RWPE2 (cell line): ENCODE results near the gene MUCL3.

Source experiments
- ATAC-seq: fragments of 200-7000 bp; cut with Tn5 transposase; 3 replicates; pipeline ENCODE4 v1.9.1; 2021; ENCODE audit warnings: low read depth
- DNase-seq: peaks from one replicate; pipeline ENCODE4 v3.0.0-alpha.2; 2020; ENCODE audit warnings: low spot score
- H3K27ac ChIP-seq: fragments of 450-650 bp; 2 replicates; pipeline ENCODE4 v1.5.1; 2017; ENCODE audit warnings: mild to moderate bottlenecking; ENCODE audit not compliant: poor library complexity, severe bottlenecking
- H3K27me3 ChIP-seq: fragments of 250-450 bp; sonication (Bioruptor Pico); 2 replicates; pipeline ENCODE4 v1.5.1; 2021; ENCODE audit warnings: mild to moderate bottlenecking, moderate library complexity; ENCODE audit not compliant: insufficient read depth, poor library complexity, severe bottlenecking
- H3K36me3 ChIP-seq: fragments of 250-450 bp; sonication (Bioruptor Pico); 2 replicates; pipeline ENCODE4 v1.5.1; 2020; ENCODE audit warnings: low read depth, mild to moderate bottlenecking, moderate library complexity
- H3K4me1 ChIP-seq: fragments of 250-450 bp; sonication (Bioruptor Pico); 2 replicates; pipeline ENCODE4 v1.5.1; 2021; ENCODE audit warnings: mild to moderate bottlenecking, moderate library complexity; ENCODE audit not compliant: insufficient read depth, poor library complexity, severe bottlenecking
- H3K4me3 ChIP-seq: fragments of 250-450 bp; sonication (Bioruptor Pico); 2 replicates; pipeline ENCODE4 v1.5.1; 2021; ENCODE audit warnings: mild to moderate bottlenecking, moderate library complexity; ENCODE audit not compliant: severe bottlenecking
- H3K9me3 ChIP-seq: fragments of 250-450 bp; sonication (Bioruptor Pico); 2 replicates; pipeline ENCODE4 v1.5.1; 2021; ENCODE audit warnings: mild to moderate bottlenecking, moderate library complexity; ENCODE audit not compliant: severe bottlenecking
- CTCF ChIP-seq: fragments of 450-650 bp; IDR thresholded peaks from one replicate; pipeline ENCODE4 v1.5.1; 2017; ENCODE audit warnings: mild to moderate bottlenecking, moderate library complexity; ENCODE audit not compliant: poor library complexity, severe bottlenecking

MUCL3 gene

GRCh38 chr6:30974490-30975252, 33.9 kb downstream of the MUCL3 start:
- no peaks in the 10 kb centered on the region for H3K36me3 ChIP-seq
- H3K9me3 ChIP-seq: no peaks in the 10 kb centered on the region
- DNase-seq (no peak), ATAC-seq (peak; percentile 80)
- H3K27me3 ChIP-seq: no peaks in the 10 kb centered on the region
- TF ChIP-seq CTCF: no peak
- no peak overlapping the region for H3K4me3 ChIP-seq
- peaks cover 12% of the 10 kb centered on the region for H3K4me1 ChIP-seq
- no peak overlapping the region for H3K27ac ChIP-seq

- Histone ChIP-seq H3K36me3 (no peaks in the 10 kb centered on the region), H3K4me3 (no peak overlapping the region), H3K9me3 (no peaks in the 10 kb centered on the region), H3K4me1 (peaks cover 7% of the 10 kb centered on the region), H3K27ac (no peak overlapping the region), H3K27me3 (no peaks in the 10 kb centered on the region)
- ATAC-seq: no peak
- no peak for DNase-seq
- TF ChIP-seq CTCF: no peak
These were observed 38.4 kb downstream of the MUCL3 start for GRCh38 chr6:30979141-30979540.

GRCh38 chr6:30979690-30980089, 38.9 kb downstream of the MUCL3 start:
- no peaks in the 10 kb centered on the region for H3K36me3 ChIP-seq
- no peak overlapping the region for H3K4me3 ChIP-seq
- ATAC-seq (no peak), DNase-seq (no peak)
- no peak for TF ChIP-seq CTCF
- H3K9me3 ChIP-seq: no peaks in the 10 kb centered on the region
- peaks cover 4% of the 10 kb centered on the region for H3K4me1 ChIP-seq
- no peaks in the 10 kb centered on the region for H3K27me3 ChIP-seq
- H3K27ac ChIP-seq: no peak overlapping the region

- ATAC-seq (peak; percentile 76), DNase-seq (no peak)
- Histone ChIP-seq H3K4me1 (no peaks in the 10 kb centered on the region), H3K27ac (no peak overlapping the region), H3K9me3 (no peaks in the 10 kb centered on the region), H3K4me3 (no peak overlapping the region), H3K27me3 (no peaks in the 10 kb centered on the region), H3K36me3 (no peaks in the 10 kb centered on the region)
- TF ChIP-seq CTCF: no peak
These were observed 41.4 kb downstream of the MUCL3 start for GRCh38 chr6:30981942-30982772.
